Pulmonary artery endothelial cell (primary cell): ENCODE results near the gene ASPN. TPM values are rescaled to one million over a fixed set of nuclear protein-coding genes. Genes with fewer than 3 reads are reported as not detected.

Experiments
- DNase-seq: peaks from one replicate; pipeline ENCODE4 v3.0.0-alpha.2; 2011; ENCODE audit warnings: low read depth, low spot score
- total RNA-seq: library from RNA; depleted of rRNA; stranded (reverse); fragments of >200 nt; gene quantifications from 2 replicates; pipeline ENCODE4 v1.2.3, GENCODE V29; 2014

ASPN gene
- total RNA-seq, 1 donor from 2014 or later = 0.07 TPM

- no peak for DNase-seq
Observed at GRCh38 chr9:92476962-92477361, 5.3 kb downstream of the ASPN start.

DNA sequence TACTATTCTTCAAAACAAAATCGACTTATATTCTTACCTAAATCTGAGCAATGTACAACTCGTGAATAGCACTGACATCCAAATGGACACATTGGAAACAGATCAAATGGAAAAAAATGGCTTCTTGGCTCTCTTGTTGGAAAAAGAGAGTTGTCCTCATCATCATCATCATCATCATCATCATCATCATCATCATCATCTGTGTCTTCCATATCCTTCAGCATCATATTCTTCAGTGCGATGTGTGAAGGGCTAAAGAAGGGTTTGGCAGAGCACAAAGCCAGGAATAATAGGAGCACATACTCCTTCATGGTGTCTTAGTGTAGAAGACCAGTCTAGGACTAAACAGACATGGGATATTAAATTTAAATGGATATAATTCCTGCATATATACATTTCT, 7.7 kb downstream of the ASPN start:
- no peak for DNase-seq

DNA sequence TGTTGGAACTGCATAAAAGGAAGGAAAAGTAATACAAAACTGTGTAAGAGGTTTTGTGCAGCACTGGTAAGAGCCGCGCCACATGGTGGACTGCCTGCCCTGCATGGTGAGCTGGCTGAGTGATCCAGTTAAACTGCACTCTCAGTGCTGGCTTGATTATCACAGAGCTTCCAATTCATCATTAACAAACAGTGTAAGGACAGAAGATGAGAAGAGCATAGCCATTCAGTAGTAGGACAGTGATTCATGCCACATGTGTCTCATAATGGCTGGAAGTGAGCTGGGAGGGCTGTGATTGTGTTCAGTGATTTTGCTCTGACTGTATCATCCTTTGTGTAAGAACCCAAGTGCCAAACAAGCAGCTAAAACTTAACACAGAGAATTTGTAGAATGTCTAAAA, 14.1 kb downstream of the ASPN start:
- no peak for DNase-seq

DNA sequence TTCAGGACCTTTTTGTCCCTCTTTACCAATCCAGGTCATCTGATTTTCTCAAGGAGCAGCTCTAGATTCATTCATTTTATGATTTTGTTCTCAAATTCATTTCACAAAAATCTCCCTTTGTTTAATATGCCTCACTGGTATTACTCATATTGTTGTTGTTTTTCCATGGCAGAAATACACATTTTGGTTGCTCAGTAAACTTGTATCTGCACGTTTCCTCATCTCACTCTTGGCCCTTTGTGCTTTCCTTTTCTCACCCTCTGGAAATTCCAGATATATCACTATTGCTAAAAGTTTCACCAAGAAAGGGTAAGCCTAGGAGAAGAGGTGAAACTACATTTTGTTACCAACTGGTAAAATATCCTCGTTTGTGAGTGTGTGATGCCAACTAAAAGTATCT, 14.8 kb downstream of the ASPN start:
- no peak for DNase-seq

- no peak for DNase-seq
Observed at GRCh38 chr9:92467041-92467440, 15.3 kb downstream of the ASPN start.

GRCh38 chr9:92463984-92464383, 18.3 kb downstream of the ASPN start:
- no peak for DNase-seq

GRCh38 chr9:92463387-92463786, 18.9 kb downstream of the ASPN start:
- DNase-seq = no peak

DNA sequence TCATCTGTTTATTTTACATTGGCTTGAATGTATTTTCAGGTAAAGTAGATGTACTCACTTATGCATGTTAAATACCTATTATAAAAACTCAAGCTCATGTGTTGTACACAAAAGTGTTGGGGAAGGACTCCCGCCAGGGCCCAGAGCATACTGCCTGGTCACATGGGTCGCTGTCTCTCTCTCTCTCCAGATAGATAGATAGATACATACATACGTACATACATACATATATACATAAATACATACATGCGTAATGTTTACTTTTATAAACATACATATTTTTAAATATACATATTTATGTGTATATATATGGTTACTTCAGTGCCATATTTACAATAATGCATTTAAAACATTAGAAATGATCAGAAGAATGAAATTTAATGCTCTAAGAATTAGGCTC, 24.7 kb downstream of the ASPN start:
- DNase-seq = no peak

GRCh38 chr9:92455217-92455616, 27.1 kb downstream of the ASPN start:
- no peak for DNase-seq

DNA sequence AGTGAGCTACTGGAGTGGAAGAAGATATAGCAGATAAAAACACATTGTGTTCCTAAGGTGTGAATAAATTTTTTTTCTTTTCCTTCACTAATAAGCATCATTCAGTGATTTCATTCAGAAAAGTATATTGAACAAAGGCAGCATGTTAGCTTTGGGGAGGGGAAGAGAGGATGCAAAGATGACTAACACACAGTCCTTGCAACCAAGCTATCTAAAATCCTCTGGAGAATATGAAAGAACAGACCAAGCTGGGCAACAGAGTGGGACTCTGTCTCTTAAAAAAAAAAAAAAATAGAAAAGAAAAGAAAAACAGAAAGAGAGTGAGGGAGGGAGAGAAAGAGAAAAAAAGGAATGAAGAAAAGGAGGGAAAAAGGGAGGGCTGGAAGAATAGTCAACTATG, 35.8 kb downstream of the ASPN start:
- DNase-seq = no peak

- no peak for DNase-seq
Observed at GRCh38 chr9:92444841-92445240, 37.5 kb downstream of the ASPN start.

GRCh38 chr9:92440751-92441046, 41.6 kb downstream of the ASPN start:
- DNase-seq = no peak

DNA sequence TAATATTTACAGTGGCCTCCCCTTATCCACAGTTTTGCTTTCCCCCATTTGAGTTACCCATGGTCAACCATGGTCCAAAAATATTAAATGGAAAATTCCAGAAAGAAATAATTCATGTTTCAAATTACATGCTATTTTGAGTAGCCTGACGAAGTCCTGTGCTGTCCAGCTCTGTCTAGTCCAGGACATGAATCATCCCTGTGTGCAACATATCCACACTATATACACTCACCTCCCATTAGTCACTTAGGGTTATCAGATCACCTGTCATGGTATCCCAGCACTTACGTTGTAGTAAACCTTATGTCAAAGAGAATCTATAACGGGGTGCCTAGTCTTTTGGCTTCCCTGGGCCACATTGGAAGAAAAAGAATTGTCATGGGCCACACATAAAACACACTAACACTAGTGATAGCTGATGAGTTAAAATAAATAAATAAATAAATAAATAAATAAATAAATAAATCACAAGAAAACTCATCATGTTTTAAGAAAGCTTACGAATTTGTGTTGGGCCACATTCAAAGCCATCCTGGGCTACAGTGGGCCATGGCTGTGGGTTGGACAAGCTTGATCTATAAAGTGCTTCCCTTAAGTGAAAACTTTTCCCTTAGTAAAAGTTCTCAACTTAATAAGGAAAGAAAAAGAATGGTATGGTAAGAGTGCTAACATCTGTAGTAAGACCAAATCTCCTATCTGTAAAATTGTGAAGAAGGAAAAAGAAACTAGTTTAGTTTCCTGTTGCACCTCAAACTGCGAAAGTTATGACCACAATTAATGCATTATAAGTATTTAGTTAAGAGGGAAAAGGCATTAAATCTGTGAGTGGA, 42.2 kb downstream of the ASPN start:
- DNase-seq = no peak

- DNase-seq = peak; percentile 1
Observed at GRCh38 chr9:92438900-92439526, 43.3 kb downstream of the ASPN start.

DNA sequence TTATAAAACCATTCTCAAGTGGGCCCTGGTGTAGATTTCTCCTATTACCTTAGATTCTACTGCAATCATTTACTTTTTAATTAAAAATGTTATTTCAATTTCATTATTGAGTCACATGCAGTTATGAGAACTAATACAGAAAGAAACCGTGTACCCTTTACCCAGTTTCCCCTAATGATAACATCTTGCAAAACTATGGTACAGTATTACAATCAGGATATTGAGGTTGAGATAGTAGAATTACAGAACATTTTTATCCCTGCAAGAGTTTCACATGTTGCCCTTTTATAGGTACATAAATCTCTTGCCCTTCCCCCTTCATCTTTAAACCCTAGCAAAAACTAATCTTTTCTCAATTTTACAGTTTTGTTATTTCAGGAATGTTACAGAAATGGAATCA, 47.0 kb downstream of the ASPN start:
- no peak for DNase-seq

- no peak for DNase-seq
Observed at GRCh38 chr9:92432972-92433548, 49.2 kb downstream of the ASPN start.

GRCh38 chr9:92432350-92432749, 50.0 kb downstream of the ASPN start:
- no peak for DNase-seq

- DNase-seq = no peak
Observed at GRCh38 chr9:92429836-92430235, 52.5 kb downstream of the ASPN start.

- no peak for DNase-seq
Observed at GRCh38 chr9:92426501-92427145, 55.7 kb downstream of the ASPN start.

DNA sequence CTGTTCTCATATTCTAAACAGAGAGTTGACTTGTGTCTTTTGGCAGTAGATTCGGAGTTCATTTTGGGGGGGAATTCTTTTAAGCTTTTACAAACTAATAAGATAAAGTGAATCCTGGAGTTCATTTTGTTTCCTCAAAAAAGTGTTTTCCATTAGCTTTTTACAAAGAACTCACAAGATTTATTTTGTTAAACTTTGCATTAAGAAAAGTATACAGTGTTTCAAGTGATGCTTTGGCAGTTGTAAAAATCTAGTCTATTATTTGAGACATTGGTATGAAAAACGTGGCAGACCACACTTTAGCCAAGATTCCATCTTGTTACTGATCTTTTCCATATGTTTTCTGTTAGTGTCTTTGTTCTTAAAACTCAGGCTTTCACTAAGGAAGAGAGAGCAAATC, 56.8 kb downstream of the ASPN start:
- no peak for DNase-seq

DNA sequence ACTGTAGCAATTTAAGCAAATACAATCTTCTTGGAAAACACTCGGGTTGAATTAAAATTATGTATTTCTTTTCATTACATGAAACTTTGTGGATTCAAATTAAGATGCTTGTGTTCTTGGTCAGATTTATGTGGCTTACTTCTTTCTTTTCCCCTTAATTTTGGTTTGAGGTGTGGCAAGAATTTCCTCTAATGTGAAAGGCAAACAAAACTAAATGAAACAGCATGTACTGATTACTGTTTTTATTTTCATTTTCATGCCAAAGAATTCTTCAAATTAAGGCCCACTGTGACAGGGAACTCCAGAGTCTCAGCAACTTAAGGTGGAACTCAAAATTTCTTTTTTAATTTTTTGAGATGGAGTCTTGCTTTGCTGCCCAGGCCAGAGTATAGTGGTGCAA, 58.0 kb downstream of the ASPN start, which contains the start of gene OMD:
Gene OMD, minus strand, starts transcription at position 132 of the 400 bp plus-strand sequence. CDS start 6,913 bp downstream, outside the sequence.
- no peak for DNase-seq

DNA sequence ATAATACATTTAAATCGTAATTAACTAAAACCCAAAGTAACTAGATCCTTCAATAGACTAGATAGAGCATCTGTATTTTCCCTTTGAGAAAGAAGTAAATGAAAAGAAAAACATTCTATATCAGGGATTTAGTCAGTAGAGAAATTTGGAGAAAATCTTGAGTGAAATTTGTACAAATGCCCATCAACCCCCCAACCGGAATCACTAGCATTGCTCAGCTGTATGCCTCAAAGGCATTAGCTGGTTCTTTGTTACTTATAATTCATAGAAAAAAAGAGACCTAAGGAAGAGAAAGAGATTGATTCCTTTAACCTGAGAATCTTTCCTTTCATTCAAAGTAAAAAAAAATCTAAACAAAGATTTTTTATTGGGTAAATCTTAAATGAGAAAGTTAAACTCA, 58.7 kb downstream of the ASPN start:
- DNase-seq = no peak
